Measurements from ENCODE around the gene AP1G1. TPM values are rescaled to one million over a fixed set of nuclear protein-coding genes. Genes with fewer than 3 reads are reported as not detected.
"Not testable (repeated sequence)": the region's sequence is repeated elsewhere in the genome, so short reads cannot be mapped to it uniquely, and the experiment has no call there.

AP1G1 gene
- total and polyA plus RNA-seq, 5 experiments from 2014 or later, result 6.2 to 110 (median 9.5) TPM

GRCh38 chr16:71807905-71808592 is 585 bp downstream of the AP1G1 start:
- Mint-ChIP-seq H3K9me3 (no peaks in the 10 kb centered on the region), H3K36me3 (peaks cover 0 to 18% (median 3%) of the 10 kb centered on the region in 3 donors), H3K27me3 (no peaks in the 10 kb centered on the region), H3K27ac (peak overlapping the region; percentile 99 to 100 (median 100)), H3K4me1 (peaks cover 10 to 53% (median 45%) of the 10 kb centered on the region in 4 donors), H3K4me3 (peak overlapping the region; percentile 92 to 100 (median 98))
- no peak for DNase-seq
- ATAC-seq, result peak; percentile 16 to 17
- POLR2A ChIA-PET, result interaction anchor here (1.1 to 6.2 kb wide), 9 partner anchors 13 to 243 kb away, joined by 3 to 76 read pairs (median 6); partner anchors contain the start of genes ATXN1L, IST1 and ZNF821

GRCh38 chr16:71803305-71803690 is 5.3 kb downstream of the AP1G1 start:
- peaks cover 13 to 54% (median 38%) of the 10 kb centered on the region in 4 donors for H3K4me1 Mint-ChIP-seq
- H3K27me3 Mint-ChIP-seq, result no peaks in the 10 kb centered on the region
- H3K4me3 Mint-ChIP-seq, result peak overlapping the region in 1 of 10 donors; percentile 26

DNA sequence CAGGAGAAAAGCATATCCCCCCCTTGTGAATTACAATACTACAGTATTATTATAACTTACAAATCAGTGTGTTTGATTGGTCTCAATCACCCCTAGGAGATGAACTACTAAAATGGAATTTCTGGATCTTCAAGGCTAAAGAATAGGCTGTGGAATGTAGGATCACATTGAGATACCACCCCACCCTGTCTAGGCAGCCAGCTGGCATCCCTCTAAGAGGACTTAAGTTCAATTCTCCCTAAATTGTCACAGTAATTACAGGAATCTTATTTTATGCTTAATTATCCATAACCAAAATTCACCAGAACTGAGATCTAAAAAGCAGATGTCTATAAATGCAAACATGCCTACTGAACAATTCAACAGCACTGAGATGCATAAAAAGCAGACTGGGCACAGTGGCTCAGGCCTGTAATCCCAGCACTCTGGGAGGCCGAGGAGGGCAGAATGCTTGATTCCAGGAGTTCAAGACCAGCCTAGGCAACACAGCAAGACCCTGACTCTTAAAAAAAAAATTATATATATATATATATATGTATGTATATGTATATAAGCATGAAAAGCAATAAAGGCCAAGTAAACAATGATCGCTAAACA is 12.0 kb downstream of the AP1G1 start:
- H3K4me3 Mint-ChIP-seq, result peak overlapping the region in 5 of 10 donors; percentile 4 to 56 (median 18)
- H3K27me3 Mint-ChIP-seq, result no peaks in the 10 kb centered on the region
- H3K36me3 Mint-ChIP-seq, result peaks cover 0 to 52% (median 3%) of the 10 kb centered on the region in 3 donors
- peak overlapping the region; percentile 0 to 85 (median 64) for H3K27ac Mint-ChIP-seq
- POLR2A ChIA-PET, result interaction anchor here (0.5 to 1.9 kb wide), 2 partner anchors 12 to 168 kb away, joined by 3 to 11 read pairs; partner anchors contain the start of gene AP1G1
- DNase-seq (no peak), ATAC-seq (no peak)
- peaks cover 19 to 68% (median 58%) of the 10 kb centered on the region in 4 donors for H3K4me1 Mint-ChIP-seq
- H3K9me3 Mint-ChIP-seq, result no peaks in the 10 kb centered on the region

More at GRCh38 chr16:71803305-71803690, 5.3 kb downstream of the AP1G1 start:
- DNase-seq, result no peak
- Mint-ChIP-seq H3K27ac (peak overlapping the region in 4 of 10 donors; percentile 3 to 82 (median 62)), H3K9me3 (no peaks in the 10 kb centered on the region), H3K36me3 (peaks cover 0 to 50% (median 6%) of the 10 kb centered on the region in 3 donors)
- ATAC-seq, result no peak
- POLR2A ChIA-PET, result interaction anchor here (0.6 kb wide), 2 partner anchors 28 to 81 kb away, joined by 5 to 9 read pairs; no protein-coding TSS in a partner anchor

- ATAC-seq (no peak), DNase-seq (no peak)
- POLR2A ChIA-PET, result interaction anchor here (1.9 kb wide), 1 partner anchor 13 kb away, joined by 11 read pairs; the partner anchor contains the start of gene AP1G1
- H3K9me3 Mint-ChIP-seq, result no peaks in the 10 kb centered on the region
- H3K27me3 Mint-ChIP-seq, result no peaks in the 10 kb centered on the region
- H3K36me3 Mint-ChIP-seq, result peaks cover 0 to 39% (median 0%) of the 10 kb centered on the region in 3 donors
- H3K27ac Mint-ChIP-seq, result peak overlapping the region; percentile 65 to 89 (median 80)
- peak overlapping the region in 9 of 10 donors; percentile 2 to 63 (median 50) for H3K4me3 Mint-ChIP-seq
- H3K4me1 Mint-ChIP-seq, result peaks cover 21 to 79% (median 68%) of the 10 kb centered on the region in 4 donors
These were observed 13.7 kb downstream of the AP1G1 start for GRCh38 chr16:71794943-71795342.

DNA sequence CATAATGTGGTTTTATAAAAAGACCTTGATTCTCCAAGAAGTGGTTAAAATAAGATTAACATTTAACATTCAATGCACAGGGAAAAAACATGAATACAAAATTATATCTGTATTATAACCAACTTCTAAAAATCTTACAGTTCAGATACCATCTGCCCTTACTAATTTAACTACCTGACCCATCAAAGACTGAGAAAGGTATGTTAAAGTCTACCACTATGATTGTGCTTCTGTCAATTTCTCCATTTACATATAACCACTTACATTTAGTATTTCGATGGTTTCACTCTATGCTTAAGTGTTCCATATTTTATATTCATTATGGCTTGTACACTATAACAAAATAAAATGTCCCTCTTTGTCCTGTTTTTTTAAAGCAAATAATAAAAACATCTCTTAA is 14.6 kb downstream of the AP1G1 start:
- POLR2A ChIA-PET, result interaction anchor here (0.5 kb wide), 1 partner anchor 25 kb away, joined by 3 read pairs; no protein-coding TSS in a partner anchor
- H3K36me3 Mint-ChIP-seq, result peaks cover 0 to 39% (median 0%) of the 10 kb centered on the region in 3 donors
- no peak for ATAC-seq
- H3K27ac Mint-ChIP-seq, result peak overlapping the region in 5 of 10 donors; percentile 29 to 60 (median 52)
- H3K27me3 Mint-ChIP-seq, result no peaks in the 10 kb centered on the region
- no peak for DNase-seq
- H3K4me1 Mint-ChIP-seq, result peaks cover 24 to 82% (median 74%) of the 10 kb centered on the region in 4 donors
- H3K9me3 Mint-ChIP-seq, result no peaks in the 10 kb centered on the region
- H3K4me3 Mint-ChIP-seq, result peak overlapping the region in 2 of 10 donors; percentile 6 to 22

GRCh38 chr16:71792176-71792575 is 16.5 kb downstream of the AP1G1 start:
- POLR2A ChIA-PET, result interaction anchor here (0.7 to 1.0 kb wide), 2 partner anchors 18 to 54 kb away, joined by 3 to 4 read pairs; no protein-coding TSS in a partner anchor
- no peaks in the 10 kb centered on the region for H3K27me3 Mint-ChIP-seq
- DNase-seq, result no peak
- H3K4me3 Mint-ChIP-seq, result peak overlapping the region in 8 of 10 donors; percentile 24 to 73 (median 47)
- H3K4me1 Mint-ChIP-seq, result peaks cover 27 to 81% (median 71%) of the 10 kb centered on the region in 4 donors
- H3K27ac Mint-ChIP-seq, result peak overlapping the region in 6 of 10 donors; percentile 9 to 83 (median 45)
- no peak for ATAC-seq
- H3K9me3 Mint-ChIP-seq, result no peaks in the 10 kb centered on the region
- H3K36me3 Mint-ChIP-seq, result peaks cover 0 to 42% (median 5%) of the 10 kb centered on the region in 3 donors

GRCh38 chr16:71790329-71790728 is 18.3 kb downstream of the AP1G1 start:
- H3K9me3 Mint-ChIP-seq, H3K27me3 Mint-ChIP-seq, ATAC-seq, DNase-seq: not testable (repeated sequence)
- H3K4me1 Mint-ChIP-seq, result peaks cover 21 to 67% (median 54%) of the 10 kb centered on the region in 4 donors
- peak overlapping the region in 7 of 10 donors; percentile 24 to 59 (median 35) for H3K4me3 Mint-ChIP-seq
- POLR2A ChIA-PET, result interaction anchor here (0.7 kb wide), 1 partner anchor 314 kb away, joined by 3 read pairs; no protein-coding TSS in a partner anchor
- peak overlapping the region in 4 of 10 donors; percentile 28 to 82 (median 59) for H3K27ac Mint-ChIP-seq
- H3K36me3 Mint-ChIP-seq, result peaks cover 0 to 48% (median 5%) of the 10 kb centered on the region in 3 donors

- POLR2A ChIA-PET, result no interaction called here
- peaks cover 0 to 50% (median 5%) of the 10 kb centered on the region in 3 donors for H3K36me3 Mint-ChIP-seq
These were observed 19.5 kb downstream of the AP1G1 start for GRCh38 chr16:71789136-71789535.

DNA sequence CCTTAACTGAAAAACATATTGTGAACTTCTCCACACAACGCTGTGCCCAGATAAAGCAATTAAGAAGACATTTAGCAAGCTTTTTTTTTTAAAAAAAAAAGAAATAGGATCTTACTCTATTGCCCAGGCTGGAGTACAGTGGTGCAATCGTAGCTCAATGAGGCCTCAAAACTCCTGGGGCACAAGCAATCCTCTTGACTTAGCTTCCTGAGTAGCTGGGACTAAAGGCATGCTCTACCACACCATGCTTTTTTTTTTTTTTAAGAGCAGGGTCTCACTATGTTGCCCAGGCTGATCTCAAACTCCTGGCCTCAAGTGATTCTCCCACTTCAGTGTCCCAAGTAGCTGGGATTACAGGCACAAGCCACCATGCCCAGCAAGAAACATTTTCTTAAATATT is 20.1 kb downstream of the AP1G1 start:
- H3K9me3 Mint-ChIP-seq, result no peaks in the 10 kb centered on the region
- peaks cover 18 to 60% (median 45%) of the 10 kb centered on the region in 4 donors for H3K4me1 Mint-ChIP-seq
- H3K27ac Mint-ChIP-seq, result no peak overlapping the region
- peaks cover 0 to 54% (median 5%) of the 10 kb centered on the region in 3 donors for H3K36me3 Mint-ChIP-seq
- H3K27me3 Mint-ChIP-seq, result no peaks in the 10 kb centered on the region
- ATAC-seq, result no peak
- no peak for DNase-seq
- H3K4me3 Mint-ChIP-seq, result no peak overlapping the region
- POLR2A ChIA-PET, result no interaction called here

More at GRCh38 chr16:71789136-71789535, 19.5 kb downstream of the AP1G1 start:
- Mint-ChIP-seq H3K9me3 (no peaks in the 10 kb centered on the region), H3K27ac (peak overlapping the region in 3 of 10 donors; percentile 22 to 38 (median 24)), H3K4me3 (no peak overlapping the region), H3K27me3 (no peaks in the 10 kb centered on the region), H3K4me1 (peaks cover 18 to 65% (median 48%) of the 10 kb centered on the region in 4 donors)
- no peak for DNase-seq
- no peak for ATAC-seq

GRCh38 chr16:71785143-71785542 is 23.5 kb downstream of the AP1G1 start:
- H3K27ac Mint-ChIP-seq, H3K9me3 Mint-ChIP-seq, H3K4me3 Mint-ChIP-seq, POLR2A ChIA-PET, H3K27me3 Mint-ChIP-seq, ATAC-seq, DNase-seq: not testable (repeated sequence)
- peaks cover 0 to 56% (median 5%) of the 10 kb centered on the region in 3 donors for H3K36me3 Mint-ChIP-seq
- peaks cover 13 to 39% (median 26%) of the 10 kb centered on the region in 4 donors for H3K4me1 Mint-ChIP-seq

GRCh38 chr16:71784093-71784492 is 24.5 kb downstream of the AP1G1 start:
- H3K4me1 Mint-ChIP-seq, result peaks cover 11 to 37% (median 22%) of the 10 kb centered on the region in 4 donors
- DNase-seq (no peak), ATAC-seq (no peak)
- peak overlapping the region in 1 of 10 donors; percentile 19 for H3K4me3 Mint-ChIP-seq
- no peaks in the 10 kb centered on the region for H3K27me3 Mint-ChIP-seq
- no peaks in the 10 kb centered on the region for H3K9me3 Mint-ChIP-seq
- H3K36me3 Mint-ChIP-seq, result peaks cover 0 to 52% (median 5%) of the 10 kb centered on the region in 3 donors
- H3K27ac Mint-ChIP-seq, result no peak overlapping the region
- POLR2A ChIA-PET, result no interaction called here

GRCh38 chr16:71781741-71782140 is 26.9 kb downstream of the AP1G1 start:
- peaks cover 0 to 49% (median 0%) of the 10 kb centered on the region in 3 donors for H3K36me3 Mint-ChIP-seq
- peaks cover 6 to 39% (median 23%) of the 10 kb centered on the region in 4 donors for H3K4me1 Mint-ChIP-seq
- ATAC-seq, result no peak
- no peak for DNase-seq
- POLR2A ChIA-PET, result no interaction called here
- no peaks in the 10 kb centered on the region for H3K9me3 Mint-ChIP-seq
- H3K27ac Mint-ChIP-seq, result peak overlapping the region in 3 of 10 donors; percentile 11 to 79 (median 46)
- H3K4me3 Mint-ChIP-seq, result no peak overlapping the region
- no peaks in the 10 kb centered on the region for H3K27me3 Mint-ChIP-seq

Measured in naive thymus-derived CD8-positive, alpha-beta T cell (primary cell).